Measurements from ENCODE around the gene TSN.
A peak's percentile ranks its signal among the peaks of the same experiment; 100 is the strongest.
"Not testable (repeated sequence)": the region's sequence is repeated elsewhere in the genome, so short reads cannot be mapped to it uniquely, and the experiment has no call there.

TSN gene

GRCh38 chr2:121791290-121791689 is 35.8 kb downstream of the TSN start:
- DNase-seq = no peak
- in situ Hi-C loops (cut with MboI; ENCODE audit: low pct_unique_long_range_greater_than_20kb, low sequenced_read_pairs) = no loop called here

DNA sequence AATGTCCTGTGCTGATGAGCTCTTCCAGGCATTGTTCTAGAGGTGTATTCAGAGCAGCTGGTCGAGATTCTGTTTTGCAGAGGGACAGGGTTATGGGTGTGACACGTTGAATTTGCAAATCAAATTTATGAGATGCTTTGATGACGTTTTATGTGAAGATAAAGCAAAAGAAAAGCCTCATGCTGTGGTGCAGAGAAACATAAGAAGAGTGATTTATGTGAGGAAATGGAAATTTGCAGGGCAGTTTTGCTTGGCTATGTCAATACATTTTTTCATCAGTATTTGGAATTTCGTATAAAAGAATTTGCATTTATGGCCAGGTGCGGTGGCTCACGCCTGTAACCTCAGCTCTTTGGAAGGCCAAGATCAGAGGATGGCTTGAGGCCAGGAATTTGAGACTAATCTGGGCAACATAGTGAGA is 36.4 kb downstream of the TSN start:
- DNase-seq = no peak
- in situ Hi-C loops (cut with MboI; ENCODE audit: low pct_unique_long_range_greater_than_20kb, low sequenced_read_pairs) = no loop called here

DNA sequence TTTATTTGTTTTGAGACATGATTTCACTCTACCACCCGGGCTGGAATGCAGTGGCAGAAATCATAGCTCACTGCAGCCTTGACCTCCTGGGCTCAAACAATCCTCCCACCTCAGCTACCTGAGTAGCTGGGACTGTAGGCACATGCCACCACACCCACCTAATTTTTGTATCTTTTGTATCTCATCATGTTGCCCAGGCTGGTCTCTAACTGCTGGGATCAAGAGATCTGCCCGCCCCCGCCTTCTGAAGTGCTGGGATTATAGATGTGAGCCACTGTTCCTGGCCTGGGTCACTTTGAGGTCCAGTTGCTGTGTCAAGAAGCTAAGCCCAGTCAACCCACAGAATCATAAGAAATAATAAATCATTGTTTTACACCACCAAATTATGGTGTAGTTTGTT is 38.4 kb downstream of the TSN start:
- in situ Hi-C loops (cut with MboI; ENCODE audit: low pct_unique_long_range_greater_than_20kb, low sequenced_read_pairs) = no loop called here
- no peak for DNase-seq

- no peak for DNase-seq
- in situ Hi-C loops (cut with MboI; ENCODE audit: low pct_unique_long_range_greater_than_20kb, low sequenced_read_pairs) = no loop called here
These were observed 38.8 kb downstream of the TSN start for GRCh38 chr2:121794233-121794632.

- no peak for DNase-seq
- in situ Hi-C loops (cut with MboI; ENCODE audit: low pct_unique_long_range_greater_than_20kb, low sequenced_read_pairs) = no loop called here
These were observed 40.8 kb downstream of the TSN start for GRCh38 chr2:121796239-121796638.

- no peak for DNase-seq
- in situ Hi-C loops (cut with MboI; ENCODE audit: low pct_unique_long_range_greater_than_20kb, low sequenced_read_pairs) = no loop called here
These were observed 43.2 kb downstream of the TSN start for GRCh38 chr2:121798617-121799016.

DNA sequence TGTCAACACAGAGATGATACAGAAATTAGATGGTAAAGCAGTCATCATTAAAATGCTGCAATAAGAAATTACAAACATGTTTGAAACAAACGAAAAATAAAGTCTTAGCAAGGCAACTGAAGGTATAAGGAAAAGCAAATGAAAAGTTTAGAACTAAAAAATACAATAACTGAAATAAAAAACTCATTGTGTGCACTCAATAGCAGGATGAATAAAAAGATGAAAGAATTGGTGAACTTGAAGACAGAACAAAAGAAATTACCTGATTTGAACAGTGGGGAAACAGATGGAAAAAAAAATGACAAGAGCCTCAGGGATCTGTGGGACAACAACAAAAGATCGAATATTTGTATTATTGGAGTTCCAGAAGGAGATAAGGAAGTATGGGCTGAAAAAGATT is 46.5 kb downstream of the TSN start:
- no peak for DNase-seq
- in situ Hi-C loops (cut with MboI; ENCODE audit: low pct_unique_long_range_greater_than_20kb, low sequenced_read_pairs) = no loop called here

GRCh38 chr2:121803503-121803902 is 48.1 kb downstream of the TSN start:
- in situ Hi-C loops (cut with MboI; ENCODE audit: low pct_unique_long_range_greater_than_20kb, low sequenced_read_pairs) = no loop called here
- DNase-seq = peak; percentile 64

GRCh38 chr2:121804340-121804739 is 48.9 kb downstream of the TSN start:
- in situ Hi-C loops (cut with MboI; ENCODE audit: low pct_unique_long_range_greater_than_20kb, low sequenced_read_pairs) = no loop called here
- peak; percentile 94 for DNase-seq

DNA sequence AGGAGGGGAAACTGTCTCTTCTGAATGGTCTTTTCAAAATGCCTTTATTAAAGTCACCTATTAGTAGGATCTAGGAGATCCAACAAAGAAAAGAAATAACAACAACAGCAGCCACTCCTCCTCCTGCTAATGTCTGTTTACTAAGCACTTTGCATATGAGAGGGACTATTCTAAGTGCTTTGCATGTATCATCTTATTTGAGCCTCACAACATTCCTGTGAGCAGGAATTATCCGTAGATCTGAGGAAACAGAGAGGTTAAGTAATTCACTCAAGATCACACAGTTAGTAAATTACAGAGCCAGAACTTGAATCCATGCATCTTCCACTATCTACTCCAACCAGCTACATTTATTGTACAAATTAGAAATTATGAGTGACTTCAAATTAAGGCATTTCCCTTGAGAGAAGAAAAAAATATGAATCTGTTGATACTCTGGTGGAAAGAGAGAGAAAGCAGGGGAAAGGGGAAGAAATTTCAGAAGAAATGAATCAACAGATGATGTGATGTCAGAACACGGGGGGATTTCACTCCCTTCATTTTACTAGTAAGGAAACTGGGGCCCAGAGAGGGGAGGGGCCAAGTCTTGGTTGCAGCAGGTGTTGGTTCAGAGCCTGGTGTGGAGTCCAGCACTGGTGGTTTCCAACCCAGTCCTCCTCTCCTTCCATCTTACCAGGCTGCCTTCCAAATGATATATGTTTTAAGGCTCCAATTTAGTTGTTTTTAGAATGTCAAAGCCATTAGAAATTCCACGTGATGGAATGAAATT is 49.7 kb downstream of the TSN start:
- in situ Hi-C loops (cut with MboI; ENCODE audit: low pct_unique_long_range_greater_than_20kb, low sequenced_read_pairs) = no loop called here
- DNase-seq = no peak

GRCh38 chr2:121805766-121806143 is 50.3 kb downstream of the TSN start:
- in situ Hi-C loops (cut with MboI; ENCODE audit: low pct_unique_long_range_greater_than_20kb, low sequenced_read_pairs) = no loop called here

DNA sequence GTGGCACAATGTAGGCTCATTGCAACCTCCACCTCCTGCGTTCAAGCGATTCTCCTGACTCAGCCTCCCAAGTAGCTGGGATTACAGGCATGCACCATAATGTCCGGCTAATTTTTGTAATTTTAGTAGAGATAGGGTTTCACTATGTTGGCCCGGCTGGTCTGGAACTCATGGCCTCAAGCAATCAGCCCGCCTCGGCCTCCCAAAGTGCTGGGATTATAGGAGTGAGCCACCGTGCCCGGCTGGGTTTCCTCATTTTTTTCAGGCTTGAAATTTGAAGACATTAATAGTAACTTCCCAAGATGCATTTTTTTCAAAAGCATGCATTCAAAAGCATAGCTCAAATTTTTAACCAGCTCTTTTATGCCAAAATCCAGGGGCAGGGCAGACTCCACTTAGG is 52.3 kb downstream of the TSN start:
- in situ Hi-C loops (cut with MboI; ENCODE audit: low pct_unique_long_range_greater_than_20kb, low sequenced_read_pairs); DNase-seq: not testable (repeated sequence)

More at GRCh38 chr2:121805766-121806143, 50.3 kb downstream of the TSN start:
- DNase-seq = no peak

- no peak for DNase-seq
- in situ Hi-C loops (cut with MboI; ENCODE audit: low pct_unique_long_range_greater_than_20kb, low sequenced_read_pairs) = no loop called here
These were observed 54.2 kb downstream of the TSN start for GRCh38 chr2:121809607-121810006.

- DNase-seq = peak; percentile 77
- in situ Hi-C loops (cut with MboI; ENCODE audit: low pct_unique_long_range_greater_than_20kb, low sequenced_read_pairs) = no loop called here
These were observed 55.8 kb downstream of the TSN start for GRCh38 chr2:121810959-121811853.

GRCh38 chr2:121813083-121813482 is 57.6 kb downstream of the TSN start:
- DNase-seq; in situ Hi-C loops (cut with MboI; ENCODE audit: low pct_unique_long_range_greater_than_20kb, low sequenced_read_pairs): not testable (repeated sequence)

GRCh38 chr2:121815216-121815615 is 59.8 kb downstream of the TSN start:
- no peak for DNase-seq
- in situ Hi-C loops (cut with MboI; ENCODE audit: low pct_unique_long_range_greater_than_20kb, low sequenced_read_pairs) = no loop called here

DNA sequence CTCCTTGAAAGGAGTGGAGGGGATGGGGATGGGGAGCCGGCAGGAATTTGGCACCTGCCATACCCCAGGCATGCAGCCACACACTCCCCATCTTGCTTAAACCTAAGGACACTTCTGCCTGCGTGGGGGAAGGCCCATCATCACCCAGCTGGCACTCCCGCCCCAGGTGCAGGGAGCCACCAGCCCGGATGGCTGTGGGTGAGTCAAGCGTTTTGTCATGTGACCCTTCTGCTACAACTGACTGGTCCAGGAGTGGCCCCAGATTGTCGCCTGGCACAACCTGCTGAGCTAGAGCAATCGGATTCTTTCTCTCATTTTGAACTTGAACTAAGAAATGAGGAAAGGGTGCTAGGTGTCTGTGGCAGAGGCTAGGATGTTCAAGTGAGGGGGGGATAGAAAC is 61.3 kb downstream of the TSN start:
- in situ Hi-C loops (cut with MboI; ENCODE audit: low pct_unique_long_range_greater_than_20kb, low sequenced_read_pairs) = no loop called here
- DNase-seq = no peak

DNA sequence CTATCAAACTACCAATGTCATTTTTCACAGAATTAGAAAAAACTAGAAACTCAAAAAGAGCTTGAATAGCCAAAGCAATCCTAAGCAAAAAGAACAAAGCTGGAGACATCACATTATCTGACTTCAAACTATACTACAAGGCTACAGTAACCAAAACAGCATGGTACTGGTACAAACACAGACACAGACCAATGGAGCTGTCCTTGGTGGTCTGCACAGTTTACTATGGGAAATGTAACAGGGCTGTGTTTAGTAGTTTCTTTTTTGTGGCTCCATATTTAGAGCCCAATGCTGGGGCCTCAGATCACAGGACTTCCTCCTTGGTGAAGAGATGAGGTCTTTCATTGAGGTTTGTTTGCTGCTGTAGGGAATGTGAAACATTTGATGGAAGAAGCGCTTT is 61.9 kb downstream of the TSN start:
- in situ Hi-C loops (cut with MboI; ENCODE audit: low pct_unique_long_range_greater_than_20kb, low sequenced_read_pairs); DNase-seq: not testable (repeated sequence)

Data from KBM-7 (cell line).